H1 (cell line): ENCODE data around the gene IFIT1. TPM values are rescaled to one million over a fixed set of nuclear protein-coding genes. Genes with fewer than 3 reads are reported as not detected.

Experiments
- CTCF ChIA-PET: fragments of 300-600 bp; sonication (Branson Sonifier 250); formaldehyde crosslinking; loops from one replicate; lab custom pipeline; 2021; ENCODE audit not compliant: partially characterized antibody; lab: Charles Lee
- POLR2A ChIA-PET: fragments of 300-600 bp; sonication (Branson Sonifier 250); formaldehyde crosslinking; loops from one replicate; lab custom pipeline; 2021; ENCODE audit warnings: inconsistent platforms; ENCODE audit not compliant: partially characterized antibody; lab: Charles Lee
- DNase-seq, 2 experiments: peaks; one replicate each; pipeline versions ENCODE4 v3.0.0 to v3.0.0-alpha.2; 2010 to 2022; ENCODE audit warnings: low spot score in 2 of 2, low read depth in 1 of 2, mixed read lengths in 1 of 2
- FAIRE-seq: peaks from 2 replicates; lab custom pipeline; 2011; peaks lifted over from hg19 to GRCh38; lab: Jason Lieb, UNC
- H2AFZ ChIP-seq: 2 replicates; pipeline ENCODE4 v1.8.1; 2012; ENCODE audit warnings: low read length, inconsistent platforms
- H2AK5ac ChIP-seq: 2 replicates; pipeline ENCODE4 v1.6.1; 2013; ENCODE audit warnings: low read depth, low read length
- H2BK120ac ChIP-seq: replicated peaks from 2 replicates; pipeline ENCODE3; 2013; ENCODE audit warnings: low read depth, low read length, inconsistent platforms
- H2BK12ac ChIP-seq: 2 replicates; pipeline ENCODE4 v1.6.1; 2013; ENCODE audit warnings: low read depth, low read length
- H2BK15ac ChIP-seq: 2 replicates; pipeline ENCODE4 v1.6.1; 2013; ENCODE audit warnings: low read length
- H2BK20ac ChIP-seq: 2 replicates; pipeline ENCODE4 v1.6.1; 2013; ENCODE audit warnings: low read length
- H2BK5ac ChIP-seq: 2 replicates; pipeline ENCODE4 v1.6.1; 2013; ENCODE audit warnings: low read depth, low read length
- H3K14ac ChIP-seq: 2 replicates; pipeline ENCODE4 v1.6.1; 2013; ENCODE audit warnings: inconsistent platforms; ENCODE audit not compliant: insufficient read length
- H3K18ac ChIP-seq: 2 replicates; pipeline ENCODE4 v1.6.1; 2013; ENCODE audit warnings: low read length; ENCODE audit errors: extremely low read depth
- H3K23ac ChIP-seq: 2 replicates; pipeline ENCODE4 v1.6.1; 2013; ENCODE audit warnings: inconsistent platforms; ENCODE audit not compliant: insufficient read length
- H3K23me2 ChIP-seq: 2 replicates; pipeline ENCODE4 v1.6.1; 2013; ENCODE audit warnings: low read depth, low read length
- H3K27ac ChIP-seq: 2 replicates; pipeline ENCODE4 v1.6.1; 2011; ENCODE audit warnings: low read depth, low read length, inconsistent platforms
- H3K27me3 ChIP-seq, 4 experiments: replicated peaks in 1 of 4; 1 replicate in 1 of 4; 2 replicates in 3 of 4; pipeline versions ENCODE4 v1.6.1 to v1.8.1; 2011 to 2013; ENCODE audit warnings: low read length in 3 of 4, mild to moderate bottlenecking in 3 of 4, inconsistent platforms in 2 of 4, mixed read lengths in 2 of 4, moderate library complexity in 1 of 4; ENCODE audit not compliant: control insufficient read depth in 3 of 4, insufficient read depth in 3 of 4; ENCODE audit errors: extremely low read depth in 1 of 4
- H3K36me3 ChIP-seq, 4 experiments: 2 replicates each; pipeline versions ENCODE4 v1.6.1 to v1.8.1; 2011 to 2013; ENCODE audit warnings: mild to moderate bottlenecking in 4 of 4, low read length in 3 of 4, moderate library complexity in 2 of 4, control low read depth in 1 of 4, inconsistent platforms in 1 of 4; ENCODE audit not compliant: insufficient read depth in 4 of 4, control insufficient read depth in 2 of 4
- H3K4ac ChIP-seq: replicated peaks from 2 replicates; pipeline ENCODE3; 2013; ENCODE audit warnings: low read length, low read depth, mixed read lengths, inconsistent platforms; ENCODE audit not compliant: insufficient read length
- H3K4me1 ChIP-seq, 4 experiments: replicated peaks in 1 of 4; 1 replicate in 1 of 4; 2 replicates in 3 of 4; pipeline versions ENCODE4 v1.6.1 to v1.8.1; 2011 to 2013; ENCODE audit warnings: low read length in 3 of 4, inconsistent platforms in 2 of 4, mixed read lengths in 1 of 4; ENCODE audit not compliant: insufficient read depth in 4 of 4, control insufficient read depth in 3 of 4
- H3K4me2 ChIP-seq, 2 experiments: 2 replicates each; pipeline versions ENCODE4 v1.6.1 to v1.8.1; 2011 to 2013; ENCODE audit warnings: low read depth in 2 of 2, low read length in 2 of 2, control low read depth in 1 of 2, inconsistent platforms in 1 of 2, mild to moderate bottlenecking in 1 of 2; ENCODE audit not compliant: insufficient read depth in 1 of 2
- H3K4me3 ChIP-seq, 4 experiments: fragments of 200-600, 300-600 bp in 1 of 4; sonication (generic), shearing (Covaris generic), sonication (Bioruptor Twin) in 1 of 4; 2 replicates each; pipeline versions ENCODE4 v1.5.1 to v1.8.1; 2011 to 2016; ENCODE audit warnings: low read length in 4 of 4, low read depth in 3 of 4, control low read depth in 2 of 4, inconsistent platforms in 2 of 4, mild to moderate bottlenecking in 2 of 4, mixed read lengths in 1 of 4, moderate library complexity in 1 of 4; ENCODE audit not compliant: insufficient read depth in 2 of 4; ENCODE audit errors: extremely low read depth in 1 of 4
- H3K56ac ChIP-seq: replicated peaks from 2 replicates; pipeline ENCODE3; 2013; ENCODE audit warnings: low read depth, mild to moderate bottlenecking, mixed read lengths, low read length, inconsistent platforms; ENCODE audit not compliant: insufficient read length
- H3K79me1 ChIP-seq: 2 replicates; pipeline ENCODE4 v1.6.1; 2013; ENCODE audit warnings: low read depth, low read length, control low read depth
- H3K79me2 ChIP-seq, 2 experiments: 2 replicates each; pipeline versions ENCODE4 v1.6.1 to v1.8.1; 2012 to 2013; ENCODE audit warnings: low read length in 2 of 2, mild to moderate bottlenecking in 2 of 2, inconsistent platforms in 1 of 2; ENCODE audit not compliant: insufficient read depth in 2 of 2, control insufficient read depth in 1 of 2
- H3K9ac ChIP-seq, 4 experiments: replicated peaks in 1 of 4; 1 replicate in 1 of 4; 2 replicates in 3 of 4; pipeline versions ENCODE4 v1.6.1 to v1.8.1; 2011 to 2013; ENCODE audit warnings: low read depth in 3 of 4, low read length in 3 of 4, control low read depth in 2 of 4, mild to moderate bottlenecking in 2 of 4, moderate library complexity in 2 of 4, inconsistent platforms in 1 of 4; ENCODE audit errors: extremely low read depth in 1 of 4
- H3K9me3 ChIP-seq, 2 experiments: 2 replicates each; pipeline versions ENCODE4 v1.6.1 to v1.8.1; 2012 to 2013; ENCODE audit warnings: mild to moderate bottlenecking in 2 of 2, moderate library complexity in 2 of 2, control low read depth in 1 of 2, inconsistent platforms in 1 of 2, low read depth in 1 of 2, low read length in 1 of 2, mixed read lengths in 1 of 2; ENCODE audit not compliant: insufficient read depth in 2 of 2
- H4K20me1 ChIP-seq, 2 experiments: replicated peaks in 1 of 2; 2 replicates each; pipeline versions ENCODE3 to v1.8.1; 2011 to 2013; ENCODE audit warnings: inconsistent platforms in 2 of 2, low read length in 2 of 2, mild to moderate bottlenecking in 1 of 2; ENCODE audit not compliant: insufficient read depth in 2 of 2, control insufficient read depth in 1 of 2
- H4K5ac ChIP-seq: 2 replicates; pipeline ENCODE4 v1.6.1; 2013; ENCODE audit warnings: low read length, low read depth, mixed read lengths, inconsistent platforms; ENCODE audit not compliant: insufficient read length
- H4K8ac ChIP-seq: 2 replicates; pipeline ENCODE4 v1.8.0; 2013; ENCODE audit warnings: mild to moderate bottlenecking, moderate library complexity, low read length, inconsistent platforms; ENCODE audit not compliant: insufficient read depth; ENCODE audit errors: extremely low read depth
- H4K91ac ChIP-seq: replicated peaks from 2 replicates; pipeline ENCODE3; 2013; ENCODE audit warnings: low read length, mixed read lengths, inconsistent platforms; ENCODE audit not compliant: insufficient read length
- JUN ChIP-seq: IDR thresholded peaks from 2 replicates; pipeline ENCODE4 v1.6.1; 2011; ENCODE audit warnings: low read depth, mild to moderate bottlenecking, improper control_type of control experiment, low read length
- RAD21 ChIP-seq, 2 experiments: IDR thresholded peaks in 1 of 2; conservative IDR thresholded peaks in 1 of 2; 2 replicates each; pipeline ENCODE4 v1.6.1; 2011; ENCODE audit warnings: low read depth in 2 of 2, low read length in 2 of 2, improper control_type of control experiment in 1 of 2, inconsistent platforms in 1 of 2, mild to moderate bottlenecking in 1 of 2, moderate library complexity in 1 of 2
- RFX5 ChIP-seq: IDR thresholded peaks from 2 replicates; pipeline ENCODE4 v1.6.1; 2011; ENCODE audit warnings: low read depth, low read length, improper control_type of control experiment, borderline replicate concordance
- WGBS, 2 experiments: shearing (Covaris generic) in 1 of 2; methylation state at CpG; one replicate each; pipeline versions ENCODE4 v1.1.6 to v1.1.7; 2013 to 2015; ENCODE audit warnings: low lambda C conversion rate in 2 of 2, mixed read lengths in 2 of 2, inconsistent platforms in 1 of 2, low coverage in 1 of 2, missing lambda C conversion rate in 1 of 2; ENCODE audit not compliant: insufficient replicate concordance in 2 of 2, insufficient coverage in 1 of 2, insufficient read length in 1 of 2; ENCODE audit errors: extremely low coverage in 1 of 2, missing lambda C conversion rate in 1 of 2; 5-methylcytosine and 5-hydroxymethylcytosine counted together
- polyA plus RNA-seq, 7 experiments: library from polyadenylated mRNA; depleted of rRNA in 3 of 7; stranded (reverse) in 5 of 7; unstranded in 2 of 7; fragments of >200 nt in 5 of 7; fragments of 200-250 nt in 2 of 7; gene quantifications; 1 replicate in 5 of 7; 2 replicates in 1 of 7; 4 replicates in 1 of 7; pipeline versions ENCODE4 v1.2.1 to v1.2.3, GENCODE V29; 2011 to 2013; ENCODE audit warnings: missing spikeins in 2 of 7, mixed read lengths in 2 of 7
- total RNA-seq: library from RNA; stranded (reverse); fragmentation: NEBNext Ultra II Directional; extraction: Animal tissue kit (Norgen Biotek cat#: 25700); gene quantifications from 2 replicates; pipeline ENCODE4 v1.2.1, GENCODE V29; 2021

IFIT1 gene
- total and polyA plus RNA-seq, 2 of the 8 experiments (the other 6 are each of a cell fraction or from before 2014, with no cell fraction given): 0.94 to 1.5 TPM

- no peak overlapping the region for H4K91ac ChIP-seq
- H2BK120ac ChIP-seq: no peak overlapping the region
- no peak overlapping the region for H3K56ac ChIP-seq
- no peaks in the 10 kb centered on the region for H3K36me3 ChIP-seq
- no peak overlapping the region for H2AK5ac ChIP-seq
- no peak overlapping the region for H4K8ac ChIP-seq
- H3K9me3 ChIP-seq: no peaks in the 10 kb centered on the region
- no peak overlapping the region for H3K4me3 ChIP-seq
- no peak overlapping the region for H3K27ac ChIP-seq
- no peak overlapping the region for H4K5ac ChIP-seq
- no peaks in the 10 kb centered on the region for H3K27me3 ChIP-seq
- H3K4me2 ChIP-seq: no peak overlapping the region
- H3K9ac ChIP-seq: no peak overlapping the region
- no peaks in the 10 kb centered on the region for H3K79me2 ChIP-seq
- peak overlapping the region; percentile 71 for H3K18ac ChIP-seq
- H3K79me1 ChIP-seq: no peaks in the 10 kb centered on the region
- H2BK5ac ChIP-seq: 0 out of 2 replicates have a peak overlapping the region, but pooled peaks have one; percentile 14
- no peak overlapping the region for H3K23ac ChIP-seq
- FAIRE-seq (no peak), DNase-seq (no peak)
- H3K4me1 ChIP-seq: peaks cover 5 to 20% (median 12%) of the 10 kb centered on the region in 4 experiments; a peak in 6 of 7 replicates
- CTCF ChIA-PET: interaction anchor here (0.9 to 1.6 kb wide), 2 partner anchors 26 to 50 kb away, joined by 4 read pairs; no protein-coding TSS in a partner anchor
- no peak overlapping the region for H2BK20ac ChIP-seq
- no peaks in the 10 kb centered on the region for H3K23me2 ChIP-seq
- no peak overlapping the region for H3K4ac ChIP-seq
- no peak overlapping the region; the same call in 1 of the 2 replicates for H2BK12ac ChIP-seq
- no peak overlapping the region for H2AFZ ChIP-seq
- peak in 1 of 2 experiments; percentile 6; a peak in 1 of 4 replicates for TF ChIP-seq RAD21 (IDR thresholded peaks at IDR 0.05 in 1 of 2, conservative IDR thresholded peaks at IDR 0.05 in 1 of 2; ENCODE audit: low read depth in 2 of 2, low read length in 2 of 2)
- TF ChIP-seq JUN: no peak
- no peak for TF ChIP-seq RFX5
- no peak overlapping the region; the same call in 1 of the 2 replicates for H2BK15ac ChIP-seq
- H3K14ac ChIP-seq: no peak overlapping the region
- H4K20me1 ChIP-seq: no peaks in the 10 kb centered on the region
- POLR2A ChIA-PET: no interaction called here
- 90% methylated on average over 5 of the region's 5 CpGs; no CpG with 5 or more reads in 1 of the 2 experiments for WGBS, 2 experiments
Measured at GRCh38 chr10:89343089-89343767, 49.2 kb upstream of the IFIT1 start.
